HFFc6 (cell line): ENCODE measurements around the gene UGT2A2. TPM values are rescaled to one million over a fixed set of nuclear protein-coding genes. Genes with fewer than 3 reads are reported as not detected.

Source experiments
- DNase-seq: peaks from one replicate; pipeline ENCODE4 v3.0.0-alpha.2; 2018
- H3K27ac Mint-ChIP-seq: 2 replicates; pipeline ENCODE4 v1.8.0; 2020; ENCODE audit warnings: mild to moderate bottlenecking, mixed read lengths
- H3K27me3 Mint-ChIP-seq: 2 replicates; pipeline ENCODE4 v1.8.0; 2021; ENCODE audit warnings: mild to moderate bottlenecking, moderate library complexity, mixed read lengths; ENCODE audit not compliant: insufficient read depth
- H3K36me3 Mint-ChIP-seq: 2 replicates; pipeline ENCODE4 v1.8.0; 2021; ENCODE audit warnings: low read depth, mixed read lengths
- H3K4me1 Mint-ChIP-seq: 2 replicates; pipeline ENCODE4 v1.8.0; 2020; ENCODE audit warnings: low read depth, mixed read lengths
- H3K4me3 Mint-ChIP-seq: 2 replicates; pipeline ENCODE4 v1.8.0; 2020; ENCODE audit warnings: mild to moderate bottlenecking, moderate library complexity, mixed read lengths
- H3K9me3 Mint-ChIP-seq: 2 replicates; pipeline ENCODE4 v1.8.0; 2020; ENCODE audit warnings: mild to moderate bottlenecking, mixed read lengths
- total RNA-seq, 6 experiments: library from RNA; stranded (reverse); fragmentation: NEBNext Ultra II Directional; extraction: Animal tissue kit (Norgen Biotek cat#: 25700); gene quantifications; 2 replicates in 1 of 6; 3 replicates in 5 of 6; pipeline ENCODE4 v1.2.3, GENCODE V29; 2021
- TF ChIP-seq, protein P1 (sequence below): fragments of 200-600 bp; sonication (generic); IDR thresholded peaks from 2 replicates; pipeline ENCODE4 v1.5.0; 2021; ENCODE audit warnings: antibody characterized with exemption, mild to moderate bottlenecking

Gene UGT2A2
- total RNA-seq, 6 experiments from 2014 or later: not detected

DNA sequence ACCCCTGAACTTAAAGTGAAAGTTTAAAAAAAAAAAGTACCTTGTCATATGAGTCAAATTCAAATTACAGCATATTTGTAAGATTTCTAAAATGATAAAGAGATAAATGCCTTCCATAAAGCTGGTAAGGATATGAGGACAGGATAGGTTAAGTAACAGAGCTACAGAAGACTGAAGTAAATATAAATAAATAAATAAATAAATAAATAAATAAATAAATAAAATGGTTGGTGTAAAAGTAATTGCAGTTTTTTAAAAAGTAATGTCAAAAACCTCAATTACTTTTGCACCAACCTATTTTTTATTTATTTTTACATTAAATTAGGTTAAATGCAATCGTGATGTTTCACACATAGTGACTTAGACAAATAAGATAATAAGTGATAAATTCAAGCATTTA lies 62.2 kb downstream of the UGT2A2 start:
- TF ChIP-seq, protein P1, sequence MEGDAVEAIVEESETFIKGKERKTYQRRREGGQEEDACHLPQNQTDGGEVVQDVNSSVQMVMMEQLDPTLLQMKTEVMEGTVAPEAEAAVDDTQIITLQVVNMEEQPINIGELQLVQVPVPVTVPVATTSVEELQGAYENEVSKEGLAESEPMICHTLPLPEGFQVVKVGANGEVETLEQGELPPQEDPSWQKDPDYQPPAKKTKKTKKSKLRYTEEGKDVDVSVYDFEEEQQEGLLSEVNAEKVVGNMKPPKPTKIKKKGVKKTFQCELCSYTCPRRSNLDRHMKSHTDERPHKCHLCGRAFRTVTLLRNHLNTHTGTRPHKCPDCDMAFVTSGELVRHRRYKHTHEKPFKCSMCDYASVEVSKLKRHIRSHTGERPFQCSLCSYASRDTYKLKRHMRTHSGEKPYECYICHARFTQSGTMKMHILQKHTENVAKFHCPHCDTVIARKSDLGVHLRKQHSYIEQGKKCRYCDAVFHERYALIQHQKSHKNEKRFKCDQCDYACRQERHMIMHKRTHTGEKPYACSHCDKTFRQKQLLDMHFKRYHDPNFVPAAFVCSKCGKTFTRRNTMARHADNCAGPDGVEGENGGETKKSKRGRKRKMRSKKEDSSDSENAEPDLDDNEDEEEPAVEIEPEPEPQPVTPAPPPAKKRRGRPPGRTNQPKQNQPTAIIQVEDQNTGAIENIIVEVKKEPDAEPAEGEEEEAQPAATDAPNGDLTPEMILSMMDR: no peak
- Mint-ChIP-seq H3K27ac (no peak overlapping the region), H3K4me3 (no peak overlapping the region), H3K27me3 (peaks cover under 1% of the 10 kb centered on the region; the same call in 1 of the 2 replicates), H3K4me1 (no peaks in the 10 kb centered on the region), H3K9me3 (peaks cover 18% of the 10 kb centered on the region), H3K36me3 (peaks cover 4% of the 10 kb centered on the region; the same call in 1 of the 2 replicates)
- DNase-seq: no peak

DNA sequence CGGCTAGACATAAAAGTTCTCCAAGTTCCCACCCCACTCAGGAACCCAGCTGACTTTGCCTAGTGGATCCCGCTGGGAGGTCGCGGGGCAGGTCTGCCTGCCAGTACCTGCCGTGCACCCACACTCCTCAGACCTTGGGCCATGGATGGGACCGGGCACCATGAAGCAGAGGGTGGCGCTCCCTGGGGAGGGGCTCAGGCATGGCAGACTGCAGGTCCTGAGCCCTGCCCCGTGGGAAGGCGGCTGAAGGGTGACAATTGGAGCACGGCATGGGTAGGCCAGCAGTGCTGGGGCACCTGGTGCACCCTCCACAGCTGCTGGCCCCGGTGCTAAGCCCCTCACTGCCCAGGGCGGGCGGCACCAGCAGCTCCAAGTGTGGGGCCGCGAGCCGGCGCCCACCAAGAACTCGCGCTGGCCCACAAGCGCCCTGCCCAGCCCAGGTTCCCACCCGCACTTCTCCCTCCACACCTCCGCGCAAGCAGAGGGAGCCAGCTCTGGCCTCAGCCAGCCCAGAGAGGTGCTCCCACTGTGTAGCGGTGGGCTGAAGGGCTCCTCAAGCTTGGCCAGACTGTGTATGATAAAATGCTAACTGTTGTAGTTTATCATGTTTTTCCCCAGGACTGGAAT lies 63.1 kb downstream of the UGT2A2 start:
- no peak for DNase-seq
- peaks cover 4% of the 10 kb centered on the region; the same call in 1 of the 2 replicates for H3K36me3 Mint-ChIP-seq
- H3K9me3 Mint-ChIP-seq: peaks cover 16% of the 10 kb centered on the region
- H3K27me3 Mint-ChIP-seq: no peaks in the 10 kb centered on the region
- H3K4me1 Mint-ChIP-seq: no peaks in the 10 kb centered on the region
- H3K4me3 Mint-ChIP-seq: no peak overlapping the region
- TF ChIP-seq, protein P1: no peak
- no peak overlapping the region for H3K27ac Mint-ChIP-seq

DNA sequence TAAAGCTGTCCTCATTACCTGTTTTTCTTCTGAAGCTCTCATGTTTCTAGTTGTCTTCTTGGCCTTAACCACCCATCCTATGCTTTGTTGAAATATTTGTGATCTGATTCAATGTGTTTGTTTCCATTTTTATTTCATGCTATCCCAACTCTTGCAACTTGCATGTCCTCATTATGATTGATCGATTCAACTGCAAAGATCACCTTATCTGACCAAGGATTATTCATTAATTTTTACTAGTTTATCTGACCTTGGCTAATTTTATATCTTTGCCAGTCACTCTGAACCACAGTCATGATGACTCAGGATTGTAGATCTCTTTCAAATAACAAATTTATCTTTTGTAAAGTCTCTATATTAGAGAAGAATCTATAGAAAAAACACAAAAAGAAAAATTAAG lies 70.7 kb downstream of the UGT2A2 start:
- Mint-ChIP-seq H3K9me3 (peaks cover 21% of the 10 kb centered on the region), H3K27me3 (no peaks in the 10 kb centered on the region), H3K36me3 (no peaks in the 10 kb centered on the region), H3K27ac (no peak overlapping the region), H3K4me3 (no peak overlapping the region), H3K4me1 (no peaks in the 10 kb centered on the region)
- TF ChIP-seq, protein P1: no peak
- DNase-seq: no peak

- Mint-ChIP-seq H3K9me3 (peaks cover 40% of the 10 kb centered on the region), H3K27me3 (0 out of 2 replicates have a peak, but pooled peaks cover 2% of the 10 kb centered on the region), H3K36me3 (no peaks in the 10 kb centered on the region), H3K27ac (no peak overlapping the region), H3K4me1 (no peaks in the 10 kb centered on the region), H3K4me3 (no peak overlapping the region)
- TF ChIP-seq, protein P1: no peak
- DNase-seq: no peak
Measured at GRCh38 chr4:69563424-69563823, 76.0 kb downstream of the UGT2A2 start.

DNA sequence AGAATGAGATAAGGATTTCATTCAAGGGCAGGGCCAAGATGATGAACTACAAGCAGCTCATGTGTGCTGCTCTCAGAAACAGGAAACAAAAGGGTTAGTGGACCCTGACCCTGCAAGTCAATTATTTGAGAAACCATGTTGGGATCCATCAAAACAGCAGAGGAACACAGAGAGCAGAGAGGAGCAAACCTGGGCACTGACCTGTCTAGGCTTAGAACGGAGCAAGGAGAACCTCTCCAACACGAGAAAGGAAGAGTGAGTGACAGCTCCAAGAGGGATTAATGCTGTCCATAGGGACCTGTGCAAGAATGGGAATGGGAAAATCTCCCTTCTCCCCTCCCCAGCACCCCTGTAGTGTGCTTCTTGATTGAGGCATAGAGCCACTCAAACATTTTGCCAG lies 89.8 kb downstream of the UGT2A2 start:
- Mint-ChIP-seq H3K4me3 (no peak overlapping the region), H3K4me1 (no peaks in the 10 kb centered on the region), H3K9me3 (peaks cover 59% of the 10 kb centered on the region), H3K27ac (no peak overlapping the region), H3K36me3 (no peaks in the 10 kb centered on the region), H3K27me3 (no peaks in the 10 kb centered on the region)
- TF ChIP-seq, protein P1: no peak
- no peak for DNase-seq
